Embryonic facial prominence (tissue), 1 donor: ENCODE measurements around the gene SEMA3A.

ENCODE experiments used
- DNase-seq: peaks from one replicate; pipeline ENCODE4 v3.0.0-alpha.2; 2016; ENCODE audit errors: extremely low spot score

Gene SEMA3A

DNA sequence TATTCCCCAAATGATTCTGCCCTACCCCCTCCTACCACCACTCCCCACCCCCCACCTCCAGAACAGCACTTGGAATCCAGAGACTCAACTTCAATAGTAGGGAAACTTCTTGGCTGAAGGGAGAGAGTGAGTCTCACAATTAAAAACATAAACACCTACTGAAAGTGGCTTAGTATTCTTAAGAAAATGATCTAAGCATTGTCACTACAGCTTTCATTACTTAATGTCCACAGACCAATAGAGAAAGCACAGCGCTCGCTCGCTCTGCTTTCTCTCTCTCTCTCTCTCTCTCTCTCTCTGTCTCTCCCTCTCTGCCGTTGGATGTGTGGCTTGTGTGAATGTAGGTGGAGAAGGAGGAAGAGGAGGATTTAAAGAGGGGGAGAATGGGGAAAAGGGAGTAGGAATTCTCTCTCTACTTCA, 1.5 kb upstream of the SEMA3A start:
- no peak for DNase-seq

- no peak for DNase-seq
Measured at GRCh38 chr7:84195295-84196060, 889 bp upstream of the SEMA3A start.

DNA sequence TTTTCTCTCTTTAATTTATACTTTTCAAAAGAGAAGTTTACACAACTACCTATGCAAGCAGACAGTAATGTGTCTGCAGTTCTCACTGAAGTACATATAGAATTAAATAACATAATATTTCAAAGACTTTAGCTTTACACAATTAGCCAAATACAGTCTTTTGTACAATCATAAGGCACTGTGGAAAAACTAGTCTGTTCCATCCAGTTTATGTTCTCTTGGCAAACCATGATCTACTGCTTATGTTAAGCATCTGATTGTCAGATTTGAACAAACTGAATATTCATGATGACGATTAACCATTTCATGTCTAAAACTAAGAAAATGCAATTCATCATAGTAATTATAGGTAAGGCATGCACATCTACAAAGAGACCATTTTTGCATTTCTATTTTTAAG, 842 bp downstream of the SEMA3A start:
- DNase-seq, result no peak

- DNase-seq, result no peak
Measured at GRCh38 chr7:84191842-84192241, 2.7 kb downstream of the SEMA3A start.

DNA sequence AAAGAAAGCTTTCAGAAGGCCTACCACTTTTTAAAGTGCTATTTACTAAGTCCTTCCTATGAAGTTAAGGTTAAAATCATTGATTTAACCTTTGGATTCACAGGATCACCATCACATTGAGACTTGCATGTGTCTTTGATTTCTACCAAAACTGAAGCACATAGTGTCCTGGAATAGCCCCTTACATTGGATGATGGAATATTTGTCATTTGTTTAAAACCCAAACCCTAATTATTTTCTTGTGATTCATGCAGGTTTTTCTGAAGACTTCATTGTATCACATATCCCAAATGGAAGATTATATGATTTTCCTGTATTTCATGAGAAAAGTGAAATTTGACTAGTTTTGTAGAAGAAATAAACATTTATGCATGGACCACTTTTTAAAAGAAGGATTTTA, 3.3 kb downstream of the SEMA3A start:
- no peak for DNase-seq

DNA sequence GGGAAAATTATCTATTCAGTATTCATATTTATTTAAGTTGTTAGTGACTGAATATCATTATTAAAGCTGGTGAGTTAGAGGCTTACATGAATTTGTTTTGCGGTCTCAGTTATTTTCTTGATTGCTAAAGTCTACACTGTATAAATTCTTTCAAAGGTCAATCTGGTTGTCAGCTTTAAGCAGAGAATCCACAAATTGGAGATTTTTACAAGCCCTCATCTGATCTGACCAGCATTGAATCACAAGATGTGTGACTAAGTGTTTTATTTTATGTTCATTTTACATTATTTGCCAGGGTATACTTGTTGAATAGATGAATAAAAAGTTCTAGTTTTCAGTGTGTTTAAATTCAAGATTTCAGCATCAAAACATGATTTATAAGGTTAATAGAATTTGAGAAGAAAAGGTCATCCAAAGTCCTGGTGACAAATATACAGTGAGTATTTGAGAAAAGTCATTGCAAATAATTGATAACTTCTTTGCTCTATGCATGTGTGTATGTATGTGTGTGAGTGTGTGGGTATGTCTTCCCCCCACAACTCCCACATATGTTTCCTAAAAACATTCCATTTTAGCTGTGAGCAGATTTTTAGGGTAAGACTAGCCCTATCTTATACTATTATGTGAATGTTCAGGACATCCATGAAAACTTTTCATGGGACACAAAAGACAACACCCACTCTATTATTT, 4.4 kb downstream of the SEMA3A start:
- DNase-seq, result no peak

GRCh38 chr7:84188786-84189405, 5.7 kb downstream of the SEMA3A start:
- no peak for DNase-seq

DNA sequence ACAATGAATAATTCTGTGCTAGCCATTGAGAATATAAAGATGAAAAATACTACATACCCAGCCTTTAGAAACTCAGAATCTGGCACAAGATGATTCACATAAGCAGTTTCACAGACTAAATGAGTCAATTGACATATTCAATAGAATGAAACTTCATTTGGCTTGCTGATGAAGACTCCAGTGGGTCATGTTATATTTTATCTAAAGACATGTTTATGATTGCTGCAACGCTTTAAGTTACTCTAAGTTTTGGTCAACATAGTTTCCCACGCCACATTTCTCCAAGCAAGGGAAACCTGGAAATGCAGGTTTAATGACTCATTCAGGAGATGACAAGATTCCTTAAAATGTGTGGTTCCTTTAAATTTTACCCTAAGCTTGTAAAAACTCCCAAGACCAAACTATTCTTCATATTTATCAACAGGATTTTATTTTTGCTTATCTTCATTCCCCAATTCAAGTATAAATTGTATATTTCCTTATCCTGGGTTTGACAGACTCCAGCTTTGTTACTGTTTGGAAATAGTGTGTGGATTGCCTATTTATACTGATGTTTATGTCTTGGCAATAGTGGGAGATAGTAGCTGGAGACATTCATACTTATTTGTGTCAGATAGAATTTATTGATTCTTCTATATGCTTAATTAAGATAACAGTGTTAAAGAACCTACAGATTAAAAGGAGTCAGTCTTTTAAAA, 6.6 kb downstream of the SEMA3A start:
- DNase-seq, result no peak

GRCh38 chr7:84187087-84187805, 7.3 kb downstream of the SEMA3A start:
- no peak for DNase-seq

DNA sequence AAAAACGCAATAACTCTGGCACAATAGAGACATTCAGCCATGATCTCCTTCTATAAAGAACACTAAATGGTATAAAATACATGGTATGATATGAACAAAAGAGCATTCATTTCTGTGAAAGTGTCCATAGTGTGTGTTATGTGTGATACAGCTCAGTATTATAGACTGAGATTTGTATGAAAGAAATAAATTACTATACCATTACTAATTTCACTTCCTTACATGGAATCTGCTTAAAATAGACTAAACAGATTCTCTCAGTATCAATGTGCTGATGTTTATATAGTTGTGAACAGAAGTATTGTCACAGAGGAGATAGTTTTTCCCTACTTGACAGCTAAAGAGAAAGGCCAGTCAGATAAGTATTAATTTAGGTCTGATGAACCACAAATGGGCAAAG, 10.8 kb downstream of the SEMA3A start:
- no peak for DNase-seq

DNA sequence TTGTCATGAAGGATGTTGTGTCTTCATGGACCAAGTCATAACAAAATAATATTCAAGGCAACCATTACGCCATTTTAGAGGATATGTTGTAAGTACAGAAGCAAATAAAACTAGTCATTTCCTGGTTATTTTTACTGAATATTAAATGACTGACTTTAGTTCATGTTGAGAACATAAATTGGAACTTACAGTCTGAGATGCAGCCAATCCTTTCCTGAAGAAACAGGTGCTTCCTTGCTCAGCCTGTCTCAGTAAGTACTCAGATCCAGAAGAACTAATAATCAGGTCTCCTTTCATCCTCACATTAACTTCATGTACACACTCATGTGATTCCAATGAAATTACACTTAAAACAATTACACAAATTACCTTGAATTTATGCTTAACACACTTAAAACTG, 12.3 kb downstream of the SEMA3A start:
- no peak for DNase-seq

- DNase-seq, result no peak
Measured at GRCh38 chr7:84181628-84182027, 13.0 kb downstream of the SEMA3A start.

DNA sequence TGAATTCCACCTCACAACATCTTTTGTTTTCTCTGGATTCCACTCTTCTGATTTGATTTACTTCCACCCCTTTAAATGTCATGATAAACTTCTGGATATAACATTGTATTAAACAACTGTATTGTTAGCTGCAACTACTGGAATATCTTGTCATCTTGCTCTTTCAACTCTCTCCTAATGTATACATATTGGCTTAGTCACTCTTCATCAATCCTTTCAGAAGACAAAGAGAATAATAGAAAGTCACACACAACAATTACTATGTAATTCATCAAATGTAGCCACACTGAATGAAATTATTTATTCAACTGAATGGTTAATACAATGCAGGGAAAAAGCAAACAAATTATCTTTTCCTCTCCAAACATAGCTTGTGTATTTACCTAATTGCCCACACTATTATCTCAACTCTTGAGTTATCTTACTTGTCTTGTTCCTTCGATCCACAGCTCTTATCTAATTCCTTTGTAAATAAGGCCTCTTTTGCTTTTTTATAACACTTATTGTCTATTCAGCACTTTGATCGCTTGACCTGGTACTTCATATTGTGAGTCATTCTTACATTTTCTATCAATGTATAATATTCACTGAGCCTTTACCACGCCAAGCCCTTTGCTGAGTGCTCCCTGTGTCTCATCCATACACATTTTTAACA, 16.7 kb downstream of the SEMA3A start:
- no peak for DNase-seq

DNA sequence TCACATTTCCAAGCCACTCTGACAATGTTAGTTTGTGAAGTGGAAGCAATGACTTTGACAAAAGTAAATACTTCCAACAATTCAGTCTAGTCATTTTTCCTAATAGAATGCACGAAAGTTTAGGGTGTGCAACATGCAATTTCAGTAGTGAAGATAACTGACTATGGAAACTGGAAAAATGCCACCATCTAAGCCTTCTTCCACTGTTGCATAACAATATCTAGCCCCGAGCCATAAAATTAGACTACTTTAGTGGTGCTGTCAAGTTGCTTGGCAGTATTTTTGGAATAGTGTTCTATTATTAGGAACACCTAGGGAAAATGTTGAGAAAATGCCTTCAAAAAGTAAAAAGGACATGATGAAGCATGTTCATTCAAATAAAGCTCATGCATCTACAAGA, 17.9 kb downstream of the SEMA3A start:
- no peak for DNase-seq

DNA sequence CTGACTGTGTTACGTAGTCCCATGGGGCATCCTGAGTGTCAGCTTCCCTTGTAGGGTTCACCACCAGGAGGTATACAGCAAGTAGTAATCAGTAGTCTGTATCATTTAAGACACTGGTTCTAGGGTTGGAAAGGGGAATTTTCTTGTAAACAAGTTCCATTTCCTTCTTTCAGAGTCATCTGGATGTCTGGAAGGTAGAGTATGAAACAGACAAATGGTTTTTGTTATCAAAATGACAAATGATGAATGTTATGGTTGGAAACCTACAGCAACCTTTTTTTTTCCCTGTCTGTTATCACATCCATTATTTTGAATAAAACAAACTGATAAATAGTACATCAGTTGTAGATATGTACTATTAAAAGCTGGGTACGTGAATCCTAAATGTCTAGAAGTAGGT, 19.1 kb downstream of the SEMA3A start:
- no peak for DNase-seq

- no peak for DNase-seq
Measured at GRCh38 chr7:84170646-84171045, 23.9 kb downstream of the SEMA3A start.

- no peak for DNase-seq
Measured at GRCh38 chr7:84162584-84162983, 32.0 kb downstream of the SEMA3A start.

DNA sequence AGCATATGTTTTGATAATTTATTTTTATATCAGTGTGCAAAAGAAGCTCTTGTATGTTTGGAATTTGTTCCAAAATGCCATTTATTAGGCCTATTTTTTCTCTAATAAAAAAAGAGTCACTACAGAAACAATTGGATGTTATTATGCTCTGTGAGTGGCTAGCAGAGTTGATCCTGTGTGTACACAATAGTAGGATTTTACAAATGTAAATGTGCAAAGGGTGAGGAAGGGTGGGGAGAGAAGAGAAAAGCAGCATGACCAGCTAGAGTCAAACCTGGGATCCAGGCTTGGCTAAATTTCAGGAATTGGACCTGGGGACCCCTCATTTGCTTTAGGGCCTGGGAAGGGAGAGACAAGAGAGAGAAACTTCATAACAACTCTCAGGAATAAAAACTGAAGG, 32.5 kb downstream of the SEMA3A start:
- no peak for DNase-seq

GRCh38 chr7:84161398-84161797, 33.2 kb downstream of the SEMA3A start:
- DNase-seq, result no peak

GRCh38 chr7:84159435-84159834, 35.2 kb downstream of the SEMA3A start:
- no peak for DNase-seq

GRCh38 chr7:84157171-84157570, 37.4 kb downstream of the SEMA3A start:
- DNase-seq, result no peak
